ENCODE measurements around the gene TM2D1.
A peak's percentile ranks its signal among the peaks of the same experiment; 100 is the strongest.

Gene TM2D1

DNA sequence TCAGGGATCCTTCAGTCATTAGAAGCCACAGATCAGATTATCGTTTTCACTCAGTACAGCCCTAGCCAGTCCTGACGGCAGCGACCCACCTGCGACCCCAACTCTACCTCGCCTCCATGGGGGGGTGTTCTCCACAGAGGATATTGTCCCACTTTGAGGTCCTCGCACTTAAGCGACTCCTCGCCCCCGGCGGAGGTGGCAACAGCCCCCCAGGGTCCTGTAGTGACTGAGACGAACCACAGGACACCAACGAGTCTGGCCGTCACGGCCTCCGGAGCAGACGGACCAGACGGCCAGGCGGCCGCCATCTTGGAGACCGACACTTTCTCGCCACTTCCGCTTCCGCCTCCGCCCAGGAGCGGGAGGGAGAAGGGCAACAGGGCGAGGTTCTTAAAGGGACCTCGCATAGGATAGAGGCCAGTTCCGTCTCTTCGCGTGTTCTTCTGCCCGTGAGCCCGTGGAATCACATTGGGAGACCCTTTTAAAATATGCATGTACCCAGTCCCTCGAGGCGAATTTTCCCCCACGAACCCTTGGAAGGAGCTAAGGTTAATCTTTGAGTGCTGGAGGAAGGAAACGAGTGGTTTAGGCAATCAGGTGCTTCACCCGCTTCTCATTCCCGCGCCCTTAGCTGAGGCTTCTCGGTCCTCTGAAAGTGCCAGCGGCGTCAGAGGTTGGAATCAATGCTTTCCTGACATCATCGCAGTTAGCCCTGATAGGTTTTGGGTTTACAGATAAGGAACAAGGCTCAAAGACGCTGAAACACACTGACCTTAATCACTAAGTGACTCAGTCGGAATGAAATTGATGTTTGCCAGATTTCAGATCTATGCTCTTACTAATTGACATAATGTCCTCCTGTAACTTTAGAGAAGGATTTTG, at the start of gene TM2D1:
TM2D1 (minus strand) TSS at position 329 of the 882 bp plus-strand sequence; CDS start at position 308, 21 bp downstream.
- TF ChIP-seq CTCF (conservative IDR thresholded peaks at IDR 0.05) (no peak), ZFX (IDR thresholded peaks at IDR 0.05) (no peak)
- H3K27ac ChIP-seq = peak within 1 kb of the TSS; percentile 92

DNA sequence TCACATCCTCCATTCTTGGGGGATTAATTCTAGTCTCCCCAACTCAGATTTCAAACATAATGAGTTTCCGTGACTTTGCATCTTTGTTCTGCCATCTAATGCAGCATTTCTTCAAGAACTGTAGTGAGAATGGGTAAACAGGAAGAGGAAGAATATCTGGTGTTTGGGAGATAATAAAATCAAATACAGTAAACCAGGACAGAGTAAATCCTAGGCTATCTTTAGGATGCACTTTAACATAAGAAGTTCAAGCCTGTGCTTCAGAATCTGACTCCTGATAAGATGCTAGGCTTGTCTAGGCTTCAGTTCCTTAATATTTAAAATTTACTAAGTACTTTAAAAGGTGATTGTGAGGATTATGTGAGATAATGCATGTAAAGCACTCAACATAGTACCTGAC, 45.2 kb upstream of the TM2D1 start:
- TF ChIP-seq CTCF (conservative IDR thresholded peaks at IDR 0.05) (no peak), ZFX (IDR thresholded peaks at IDR 0.05) (no peak)
- H3K27ac ChIP-seq = no peak overlapping the region

- no peak for TF ChIP-seq ZFX (IDR thresholded peaks at IDR 0.05)
- no peak for TF ChIP-seq CTCF (conservative IDR thresholded peaks at IDR 0.05)
- no peak overlapping the region for H3K27ac ChIP-seq
Observed at GRCh38 chr1:61757950-61758349, 33.0 kb upstream of the TM2D1 start.

DNA sequence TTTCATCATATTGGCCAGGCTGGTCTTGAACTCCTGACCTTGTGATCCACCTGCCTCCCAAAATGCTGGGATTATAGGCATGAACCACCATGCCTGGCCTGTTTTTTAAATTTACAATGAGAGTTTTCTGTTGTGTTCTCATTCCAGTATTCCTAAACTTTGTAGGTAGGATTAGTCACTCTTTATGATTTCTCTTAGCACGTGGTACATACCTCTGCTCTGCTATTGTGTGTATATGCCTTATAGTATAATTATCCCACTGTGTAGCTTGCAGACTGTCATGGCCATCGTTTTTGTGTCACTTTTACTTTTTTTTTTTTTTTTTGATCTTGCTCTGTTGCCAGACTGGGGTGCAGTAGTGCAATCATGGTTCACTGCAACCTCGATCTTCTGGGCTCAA, 31.8 kb upstream of the TM2D1 start:
- H3K27ac ChIP-seq = no peak overlapping the region
- no peak for TF ChIP-seq CTCF (conservative IDR thresholded peaks at IDR 0.05)
- no peak for TF ChIP-seq ZFX (IDR thresholded peaks at IDR 0.05)

GRCh38 chr1:61754545-61754944, 29.6 kb upstream of the TM2D1 start:
- H3K27ac ChIP-seq = no peak overlapping the region
- TF ChIP-seq ZFX (IDR thresholded peaks at IDR 0.05) = no peak
- no peak for TF ChIP-seq CTCF (conservative IDR thresholded peaks at IDR 0.05)

DNA sequence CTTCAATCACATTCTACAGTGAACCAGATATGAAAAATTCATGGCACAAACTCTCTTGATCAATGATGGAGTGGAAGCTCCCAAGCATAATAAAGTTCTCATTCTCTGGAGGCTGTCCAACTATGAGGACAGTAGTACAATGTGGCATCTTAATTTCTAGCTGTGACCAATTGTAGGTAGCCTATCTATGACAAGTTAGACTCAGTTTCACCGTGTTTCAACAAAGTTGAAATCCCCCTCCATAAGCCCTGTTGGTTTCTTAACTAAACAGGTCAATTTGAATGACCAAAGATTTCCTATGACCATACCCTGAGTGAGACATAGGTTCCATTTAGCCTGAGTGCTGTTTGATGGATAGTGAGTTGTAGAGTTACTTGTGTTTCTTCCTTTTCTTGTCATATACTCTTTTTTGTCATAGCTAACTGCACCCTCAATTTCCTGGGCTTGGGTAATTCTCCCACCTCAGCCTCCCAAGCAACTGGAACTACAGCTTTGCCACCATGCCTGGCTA, 29.1 kb upstream of the TM2D1 start:
- TF ChIP-seq CTCF (conservative IDR thresholded peaks at IDR 0.05) (no peak), ZFX (IDR thresholded peaks at IDR 0.05) (no peak)
- H3K27ac ChIP-seq = no peak overlapping the region

- TF ChIP-seq CTCF (conservative IDR thresholded peaks at IDR 0.05) (no peak), ZFX (IDR thresholded peaks at IDR 0.05) (no peak)
- no peak overlapping the region for H3K27ac ChIP-seq
Observed at GRCh38 chr1:61752921-61753389, 28.0 kb upstream of the TM2D1 start.
